Nephron (organoid): Measurements from ENCODE around the gene SH2D6.
A peak's percentile ranks its signal among the peaks of the same experiment; 100 is the strongest.

ENCODE experiments used
- H3K27ac Mint-ChIP-seq, 3 experiments: 2 replicates each; pipeline ENCODE4 v1.8.0; 2020; ENCODE audit warnings: mixed read lengths in 3 of 3, mild to moderate bottlenecking in 2 of 3, moderate library complexity in 1 of 3
- H3K27me3 Mint-ChIP-seq: 2 replicates; pipeline ENCODE4 v1.8.0; 2021; ENCODE audit warnings: low read depth, mild to moderate bottlenecking, moderate library complexity, mixed read lengths
- H3K36me3 Mint-ChIP-seq: 2 replicates; pipeline ENCODE4 v1.8.0; 2020; ENCODE audit warnings: low read depth, mixed read lengths
- H3K4me1 Mint-ChIP-seq: 2 replicates; pipeline ENCODE4 v1.8.0; 2020; ENCODE audit warnings: mixed read lengths
- H3K4me3 Mint-ChIP-seq, 3 experiments: 2 replicates each; pipeline ENCODE4 v1.8.0; 2020; ENCODE audit warnings: mild to moderate bottlenecking in 3 of 3, mixed read lengths in 3 of 3, moderate library complexity in 2 of 3
- H3K9me3 Mint-ChIP-seq: 2 replicates; pipeline ENCODE4 v1.8.0; 2020; ENCODE audit warnings: mixed read lengths
- CTCF ChIP-seq, 3 experiments: fragments of 200-600 bp; sonication (generic); IDR thresholded peaks; one replicate each; pipeline ENCODE4 v1.5.0; 2021; ENCODE audit warnings: antibody characterized with exemption in 3 of 3; ENCODE audit not compliant: unreplicated experiment in 3 of 3

Gene SH2D6

GRCh38 chr2:85434696-85435095, 16.2 kb downstream of the SH2D6 start:
- Mint-ChIP-seq H3K9me3 (no peaks in the 10 kb centered on the region), H3K4me1 (peaks cover 51% of the 10 kb centered on the region), H3K27me3 (peaks cover 4% of the 10 kb centered on the region), H3K36me3 (no peaks in the 10 kb centered on the region), H3K27ac (peak overlapping the region; percentile 71 to 96 (median 88)), H3K4me3 (peak overlapping the region in 1 of 3 experiments; percentile 28)
- TF ChIP-seq CTCF (IDR thresholded peaks at IDR 0.05; ENCODE audit: unreplicated experiment in 3 of 3): no peak

- peak overlapping the region; percentile 88 to 96 (median 91) for H3K27ac Mint-ChIP-seq
- peak overlapping the region in 1 of 3 experiments; percentile 54 for H3K4me3 Mint-ChIP-seq
- no peak for TF ChIP-seq CTCF (IDR thresholded peaks at IDR 0.05; ENCODE audit: unreplicated experiment in 3 of 3)
- H3K9me3 Mint-ChIP-seq: no peaks in the 10 kb centered on the region
- H3K4me1 Mint-ChIP-seq: peaks cover 51% of the 10 kb centered on the region
- peaks cover 7% of the 10 kb centered on the region for H3K27me3 Mint-ChIP-seq
- H3K36me3 Mint-ChIP-seq: no peaks in the 10 kb centered on the region
Observed at GRCh38 chr2:85435220-85435958, 16.9 kb downstream of the SH2D6 start.

GRCh38 chr2:85435981-85436835, 17.7 kb downstream of the SH2D6 start:
- Mint-ChIP-seq H3K4me3 (peak overlapping the region; percentile 47 to 85 (median 83)), H3K9me3 (no peaks in the 10 kb centered on the region), H3K27me3 (peaks cover 7% of the 10 kb centered on the region), H3K27ac (peak overlapping the region; percentile 91 to 99 (median 96)), H3K4me1 (peaks cover 50% of the 10 kb centered on the region), H3K36me3 (no peaks in the 10 kb centered on the region)
- no peak for TF ChIP-seq CTCF (IDR thresholded peaks at IDR 0.05; ENCODE audit: unreplicated experiment in 3 of 3)

- no peaks in the 10 kb centered on the region for H3K36me3 Mint-ChIP-seq
- no peaks in the 10 kb centered on the region for H3K9me3 Mint-ChIP-seq
- peak overlapping the region; percentile 91 to 99 (median 96) for H3K27ac Mint-ChIP-seq
- peak overlapping the region; percentile 83 to 85 (median 85) for H3K4me3 Mint-ChIP-seq
- H3K4me1 Mint-ChIP-seq: peaks cover 42% of the 10 kb centered on the region
- TF ChIP-seq CTCF (IDR thresholded peaks at IDR 0.05; ENCODE audit: unreplicated experiment in 3 of 3): no peak
- H3K27me3 Mint-ChIP-seq: peaks cover 7% of the 10 kb centered on the region
Observed at GRCh38 chr2:85436836-85437487, 18.4 kb downstream of the SH2D6 start.

GRCh38 chr2:85437488-85438200, 19.1 kb downstream of the SH2D6 start:
- Mint-ChIP-seq H3K9me3 (no peaks in the 10 kb centered on the region), H3K4me1 (peaks cover 42% of the 10 kb centered on the region), H3K27me3 (peaks cover 10% of the 10 kb centered on the region), H3K36me3 (no peaks in the 10 kb centered on the region), H3K4me3 (peak overlapping the region; percentile 85 to 89 (median 89)), H3K27ac (peak overlapping the region; percentile 91 to 99 (median 96))
- no peak for TF ChIP-seq CTCF (IDR thresholded peaks at IDR 0.05; ENCODE audit: unreplicated experiment in 3 of 3)
